Mesothelial cell of epicardium (in vitro differentiated cells): Measurements from ENCODE around the gene TNFRSF19. TPM values are rescaled to one million over a fixed set of nuclear protein-coding genes. Genes with fewer than 3 reads are reported as not detected.

ENCODE experiments used
- DNase-seq, 2 experiments: peaks; one replicate each; pipeline ENCODE4 v3.0.0; 2021; ENCODE audit warnings: low spot score in 2 of 2; ENCODE audit not compliant: unreplicated experiment in 2 of 2
- H3K27ac Mint-ChIP-seq: 2 replicates; pipeline ENCODE4 v1.8.0; 2021; ENCODE audit warnings: mixed read lengths
- H3K27me3 Mint-ChIP-seq: 2 replicates; pipeline ENCODE4 v1.8.0; 2021; ENCODE audit warnings: low read depth, mixed read lengths
- H3K36me3 Mint-ChIP-seq: 2 replicates; pipeline ENCODE4 v1.8.0; 2021; ENCODE audit warnings: mixed read lengths
- H3K4me1 Mint-ChIP-seq: 2 replicates; pipeline ENCODE4 v1.8.0; 2021; ENCODE audit warnings: mixed read lengths
- H3K4me3 Mint-ChIP-seq: 2 replicates; pipeline ENCODE4 v1.8.0; 2021; ENCODE audit warnings: mild to moderate bottlenecking, moderate library complexity, mixed read lengths
- H3K9me3 Mint-ChIP-seq: 2 replicates; pipeline ENCODE4 v1.8.0; 2021; ENCODE audit warnings: mixed read lengths
- CTCF ChIP-seq: fragments of 200-600 bp; sonication (generic); IDR thresholded peaks from one replicate; pipeline ENCODE4 v1.5.0; 2021; ENCODE audit warnings: antibody characterized with exemption; ENCODE audit not compliant: unreplicated experiment
- total RNA-seq: library from RNA; stranded (reverse); gene quantifications from 3 replicates; pipeline ENCODE4 v1.2.1, GENCODE V29; 2021

TNFRSF19 gene
- total RNA-seq, 1 donor from 2014 or later: 43.5 TPM

DNA sequence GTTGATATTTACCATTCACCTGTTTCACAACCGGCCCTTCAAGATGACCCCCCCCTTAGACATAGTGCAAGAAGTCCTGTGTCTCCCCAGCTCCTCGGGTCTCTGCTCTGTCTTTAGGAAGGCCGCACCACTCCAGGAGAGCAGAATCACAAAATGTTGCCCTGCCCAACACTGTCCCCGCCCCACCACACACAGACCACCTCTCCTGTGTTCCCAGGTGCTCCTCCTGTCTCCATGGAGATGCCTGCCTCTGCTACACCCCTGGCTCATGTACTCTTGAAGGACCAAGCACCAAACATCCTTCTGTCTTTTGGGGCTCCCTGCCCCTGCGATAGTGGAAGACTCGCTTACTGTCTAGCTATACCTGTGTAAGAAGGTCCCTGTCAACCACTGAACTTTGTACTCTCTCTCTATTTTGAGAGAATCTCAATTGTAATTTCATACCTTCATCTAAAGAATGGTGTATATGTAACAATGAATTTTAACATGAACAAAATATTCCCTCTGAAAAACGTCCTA, 9.6 kb upstream of the TNFRSF19 start:
- no peaks in the 10 kb centered on the region for H3K27me3 Mint-ChIP-seq
- H3K36me3 Mint-ChIP-seq: no peaks in the 10 kb centered on the region
- H3K27ac Mint-ChIP-seq: peak overlapping the region; percentile 25
- no peak for DNase-seq
- H3K9me3 Mint-ChIP-seq: peaks cover 10% of the 10 kb centered on the region
- H3K4me3 Mint-ChIP-seq: no peak overlapping the region
- H3K4me1 Mint-ChIP-seq: no peaks in the 10 kb centered on the region
- TF ChIP-seq CTCF: no peak

GRCh38 chr13:23561261-23561660, 9.0 kb upstream of the TNFRSF19 start:
- Mint-ChIP-seq H3K4me1 (no peaks in the 10 kb centered on the region), H3K27me3 (no peaks in the 10 kb centered on the region), H3K4me3 (no peak overlapping the region), H3K27ac (no peak overlapping the region), H3K9me3 (peaks cover 10% of the 10 kb centered on the region), H3K36me3 (no peaks in the 10 kb centered on the region)
- no peak for DNase-seq
- TF ChIP-seq CTCF: no peak

DNA sequence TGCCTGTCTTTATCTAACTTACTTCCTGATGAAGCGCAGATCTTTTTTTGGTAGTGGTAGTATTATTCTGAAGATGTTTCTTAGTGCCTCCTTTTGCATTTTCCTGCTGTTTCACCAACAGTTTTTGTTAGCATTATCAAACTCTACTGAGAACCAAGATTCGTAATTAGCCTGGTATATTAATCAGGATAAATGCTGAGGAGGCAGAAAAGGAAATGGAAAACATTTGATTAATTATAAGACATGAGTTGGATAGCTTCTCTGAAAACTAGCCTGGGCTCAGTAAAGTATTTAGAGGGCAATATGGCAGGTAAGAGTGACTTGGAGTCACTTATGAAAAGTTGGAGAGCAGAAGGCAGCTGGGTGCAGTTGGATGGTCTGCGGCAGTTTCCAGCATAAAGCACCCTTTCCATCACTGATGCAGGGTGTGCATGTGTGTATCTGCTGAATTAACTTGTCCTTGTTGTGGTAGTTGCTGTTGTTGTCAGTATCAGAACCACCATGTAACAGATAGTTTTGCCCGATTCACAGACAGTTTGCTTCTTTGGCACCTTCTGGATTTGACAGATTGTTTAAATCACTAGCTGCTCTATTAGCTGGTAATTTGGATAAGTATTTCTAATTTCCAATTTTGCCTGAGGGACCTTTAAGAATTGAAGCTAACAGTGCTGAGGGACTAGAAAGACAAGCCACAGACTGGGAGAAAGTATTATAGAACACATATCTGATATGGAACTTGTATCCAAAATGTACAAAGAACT, 6.9 kb upstream of the TNFRSF19 start:
- H3K36me3 Mint-ChIP-seq: no peaks in the 10 kb centered on the region
- H3K9me3 Mint-ChIP-seq: peaks cover 10% of the 10 kb centered on the region
- no peak for DNase-seq
- H3K4me1 Mint-ChIP-seq: peaks cover 12% of the 10 kb centered on the region
- H3K4me3 Mint-ChIP-seq: no peak overlapping the region
- H3K27ac Mint-ChIP-seq: no peak overlapping the region
- no peaks in the 10 kb centered on the region for H3K27me3 Mint-ChIP-seq
- TF ChIP-seq CTCF: no peak

- no peak for DNase-seq
- no peaks in the 10 kb centered on the region for H3K27me3 Mint-ChIP-seq
- H3K36me3 Mint-ChIP-seq: no peaks in the 10 kb centered on the region
- H3K4me3 Mint-ChIP-seq: no peak overlapping the region
- peaks cover 10% of the 10 kb centered on the region for H3K9me3 Mint-ChIP-seq
- no peak for TF ChIP-seq CTCF
- peak overlapping the region; percentile 8 for H3K27ac Mint-ChIP-seq
- peaks cover 46% of the 10 kb centered on the region for H3K4me1 Mint-ChIP-seq
Measured at GRCh38 chr13:23567906-23568460, 2.2 kb upstream of the TNFRSF19 start.

DNA sequence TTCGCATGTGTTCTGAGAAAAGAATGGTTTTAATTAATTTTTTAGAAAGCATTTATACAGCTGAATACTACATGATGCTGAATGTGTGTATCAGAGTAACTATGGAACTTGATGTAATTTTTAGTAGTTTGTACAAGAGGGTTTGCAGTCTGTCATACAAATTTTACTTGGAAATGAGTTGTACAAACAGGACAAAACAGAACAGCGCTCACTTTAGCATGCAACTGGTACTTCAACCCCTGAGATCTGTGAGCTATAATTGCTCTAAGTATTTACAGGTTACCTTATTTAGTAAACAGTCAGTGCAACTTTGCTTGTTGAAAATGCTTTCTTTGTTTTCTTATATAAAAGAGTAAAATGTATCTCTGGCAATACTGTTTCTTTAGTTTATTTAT, 706 bp downstream of the TNFRSF19 start:
- Mint-ChIP-seq H3K27me3 (no peaks in the 10 kb centered on the region), H3K36me3 (peaks cover 2% of the 10 kb centered on the region), H3K4me3 (peak overlapping the region; percentile 80), H3K4me1 (peaks cover 52% of the 10 kb centered on the region), H3K27ac (peak overlapping the region; percentile 98), H3K9me3 (no peaks in the 10 kb centered on the region)
- TF ChIP-seq CTCF: no peak
- no peak for DNase-seq
